ENCODE data around the gene SPRR5.

The SPRR5 gene

GRCh38 chr1:152981146-152981871 lies 34.3 kb downstream of the SPRR5 start:
- TF ChIP-seq POLR2A (IDR thresholded peaks at IDR 0.05; ENCODE audit: low read length) (no peak), GATA1 (IDR thresholded peaks at IDR 0.05; ENCODE audit: low read depth, low read length) (no peak)
- DNase-seq = no peak

GRCh38 chr1:152982076-152982475 lies 35.1 kb downstream of the SPRR5 start:
- DNase-seq = no peak
- TF ChIP-seq GATA1 (IDR thresholded peaks at IDR 0.05; ENCODE audit: low read depth, low read length) (no peak), POLR2A (IDR thresholded peaks at IDR 0.05; ENCODE audit: low read length) (no peak)

GRCh38 chr1:152983234-152983633 lies 36.2 kb downstream of the SPRR5 start:
- TF ChIP-seq POLR2A (IDR thresholded peaks at IDR 0.05; ENCODE audit: low read length) (no peak), GATA1 (IDR thresholded peaks at IDR 0.05; ENCODE audit: low read depth, low read length) (no peak)
- DNase-seq = no peak

DNA sequence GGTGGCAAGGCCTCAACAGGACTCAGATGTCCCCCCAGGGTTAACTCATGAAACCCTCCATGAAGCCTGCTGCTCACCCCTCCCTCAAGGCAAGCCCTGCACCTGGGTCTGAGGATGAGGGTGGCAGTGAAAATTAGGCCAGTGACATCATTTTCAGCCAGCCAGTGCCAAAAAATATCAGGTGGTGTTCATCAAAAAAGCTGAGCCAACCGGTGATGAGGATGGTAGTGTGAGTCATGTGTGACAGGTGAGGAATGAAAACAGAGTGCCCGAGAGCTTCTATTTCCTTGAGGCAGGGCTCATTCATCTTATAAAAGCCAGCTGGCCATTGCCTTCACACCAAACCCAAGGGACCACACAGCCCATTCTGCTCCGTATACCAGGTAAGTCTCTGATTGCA lies 36.7 kb downstream of the SPRR5 start, which contains the start of gene SPRR1A:
Gene SPRR1A (plus strand): TSS at position 339 of the 400 bp plus-strand sequence. CDS start 1,150 bp downstream, outside the sequence.
- no peak for DNase-seq
- TF ChIP-seq GATA1 (IDR thresholded peaks at IDR 0.05; ENCODE audit: low read depth, low read length) = no peak
- TF ChIP-seq POLR2A (IDR thresholded peaks at IDR 0.05; ENCODE audit: low read length) = no peak

DNA sequence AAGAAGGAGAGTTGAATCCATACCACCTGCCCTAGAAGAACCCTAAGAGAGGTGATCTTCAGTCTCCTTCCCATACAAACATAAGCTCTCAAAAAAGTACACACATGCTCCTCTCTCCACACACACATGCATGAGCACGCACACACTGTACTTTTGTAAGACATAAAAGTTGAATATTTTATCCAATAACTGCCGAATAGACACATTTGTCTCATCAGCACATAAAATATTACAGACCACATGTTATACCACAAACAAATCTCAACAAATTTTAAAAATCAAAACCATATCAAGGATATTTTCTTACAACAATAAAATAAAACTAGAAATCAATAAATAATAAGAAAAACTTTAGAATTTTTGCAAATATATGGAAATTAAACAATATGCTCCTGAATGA lies 39.6 kb downstream of the SPRR5 start:
- no peak for DNase-seq
- no peak for TF ChIP-seq POLR2A (IDR thresholded peaks at IDR 0.05; ENCODE audit: low read length)
- TF ChIP-seq GATA1 (IDR thresholded peaks at IDR 0.05; ENCODE audit: low read depth, low read length) = no peak

DNA sequence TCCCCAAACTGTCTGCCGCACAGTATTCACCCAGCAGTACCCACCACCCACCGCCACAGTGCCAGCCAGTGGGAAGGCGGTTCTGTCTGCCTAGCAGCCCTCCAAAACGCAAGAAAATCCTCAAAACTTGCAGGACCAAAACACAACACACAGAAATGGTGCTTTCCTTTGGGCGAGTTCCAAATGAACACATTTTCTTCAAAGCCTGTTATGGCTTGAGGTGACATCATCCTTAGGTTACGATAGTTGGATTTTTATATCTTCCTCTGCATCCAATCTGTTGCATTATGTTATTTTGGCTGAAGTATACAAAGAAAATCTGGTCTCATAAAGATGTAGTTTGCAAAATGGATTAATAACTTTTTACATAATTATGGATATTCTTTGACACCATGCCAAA lies 46.2 kb downstream of the SPRR5 start:
- DNase-seq = no peak
- TF ChIP-seq GATA1 (IDR thresholded peaks at IDR 0.05; ENCODE audit: low read depth, low read length) (no peak), POLR2A (IDR thresholded peaks at IDR 0.05; ENCODE audit: low read length) (no peak)

- no peak for TF ChIP-seq POLR2A (IDR thresholded peaks at IDR 0.05; ENCODE audit: low read length)
- no peak for TF ChIP-seq GATA1 (IDR thresholded peaks at IDR 0.05; ENCODE audit: low read depth, low read length)
- DNase-seq = no peak
Observed at GRCh38 chr1:152995842-152996241, 48.8 kb downstream of the SPRR5 start.

GRCh38 chr1:152996633-152997400 lies 49.8 kb downstream of the SPRR5 start:
- no peak for TF ChIP-seq POLR2A (IDR thresholded peaks at IDR 0.05; ENCODE audit: low read length)
- DNase-seq = no peak

- TF ChIP-seq POLR2A (IDR thresholded peaks at IDR 0.05; ENCODE audit: low read length) (no peak), GATA1 (IDR thresholded peaks at IDR 0.05; ENCODE audit: low read depth, low read length) (no peak)
- no peak for DNase-seq
Observed at GRCh38 chr1:152997901-152998300, 50.9 kb downstream of the SPRR5 start.

DNA sequence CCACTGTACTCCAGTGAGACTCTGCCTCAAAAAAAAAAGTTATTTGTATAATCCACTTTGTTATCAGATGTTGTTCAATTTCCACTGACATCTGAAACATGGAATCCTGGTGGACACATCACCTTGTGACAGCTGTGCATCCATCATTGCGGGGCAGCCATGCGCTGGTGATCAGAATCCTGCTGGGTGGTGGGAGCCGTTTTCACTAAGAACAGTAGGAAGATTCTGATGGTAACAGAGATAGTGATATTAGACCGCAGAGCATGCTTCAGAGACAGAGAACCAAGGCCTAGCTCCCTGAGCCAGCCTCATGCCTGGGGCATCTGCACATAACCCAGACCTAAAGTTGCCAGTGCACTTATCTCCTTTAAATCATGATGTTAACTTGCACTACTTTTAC lies 51.5 kb downstream of the SPRR5 start:
- TF ChIP-seq GATA1 (IDR thresholded peaks at IDR 0.05; ENCODE audit: low read depth, low read length) = no peak
- TF ChIP-seq POLR2A (IDR thresholded peaks at IDR 0.05; ENCODE audit: low read length) = no peak

More for the DNA sequence above, 51.5 kb downstream of the SPRR5 start:
- no peak for DNase-seq
